B cell (primary cell): Measurements from ENCODE around the gene XPC.

Source experiments
- EZH2 ChIP-seq: IDR thresholded peaks from 2 replicates; pipeline ENCODE4 v1.6.1; 2012; ENCODE audit warnings: borderline replicate concordance, low read depth, mild to moderate bottlenecking, moderate library complexity, low read length; ENCODE audit not compliant: insufficient read depth, poor library complexity, severe bottlenecking
- TF ChIP-seq, protein P1 (sequence below): fragments of 200-600 bp; IDR thresholded peaks from one replicate; pipeline ENCODE4 v1.8.0; 2022; ENCODE audit warnings: antibody characterized with exemption, mild to moderate bottlenecking

DNA sequence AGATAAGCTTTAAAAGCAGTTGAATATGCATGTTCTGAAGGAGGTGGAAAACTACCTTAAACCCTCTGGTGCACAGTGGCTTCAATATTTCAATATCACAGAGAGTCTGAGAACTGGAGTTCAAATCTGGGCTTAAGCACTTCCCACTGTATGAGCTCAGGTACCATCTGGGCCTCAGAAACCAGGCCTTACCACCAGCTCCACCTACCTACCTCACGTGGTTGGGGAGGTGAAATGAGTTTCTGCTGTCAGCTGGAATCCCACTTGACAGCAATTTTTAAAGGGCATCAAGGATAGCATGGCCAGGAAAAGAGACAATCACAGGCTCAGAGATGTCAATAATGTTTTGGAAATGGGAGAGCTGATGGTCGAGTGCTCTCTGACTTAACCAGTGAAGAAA is 58.8 kb downstream of the XPC start:
- TF ChIP-seq, protein P1, sequence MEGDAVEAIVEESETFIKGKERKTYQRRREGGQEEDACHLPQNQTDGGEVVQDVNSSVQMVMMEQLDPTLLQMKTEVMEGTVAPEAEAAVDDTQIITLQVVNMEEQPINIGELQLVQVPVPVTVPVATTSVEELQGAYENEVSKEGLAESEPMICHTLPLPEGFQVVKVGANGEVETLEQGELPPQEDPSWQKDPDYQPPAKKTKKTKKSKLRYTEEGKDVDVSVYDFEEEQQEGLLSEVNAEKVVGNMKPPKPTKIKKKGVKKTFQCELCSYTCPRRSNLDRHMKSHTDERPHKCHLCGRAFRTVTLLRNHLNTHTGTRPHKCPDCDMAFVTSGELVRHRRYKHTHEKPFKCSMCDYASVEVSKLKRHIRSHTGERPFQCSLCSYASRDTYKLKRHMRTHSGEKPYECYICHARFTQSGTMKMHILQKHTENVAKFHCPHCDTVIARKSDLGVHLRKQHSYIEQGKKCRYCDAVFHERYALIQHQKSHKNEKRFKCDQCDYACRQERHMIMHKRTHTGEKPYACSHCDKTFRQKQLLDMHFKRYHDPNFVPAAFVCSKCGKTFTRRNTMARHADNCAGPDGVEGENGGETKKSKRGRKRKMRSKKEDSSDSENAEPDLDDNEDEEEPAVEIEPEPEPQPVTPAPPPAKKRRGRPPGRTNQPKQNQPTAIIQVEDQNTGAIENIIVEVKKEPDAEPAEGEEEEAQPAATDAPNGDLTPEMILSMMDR, result no peak
- no peak for TF ChIP-seq EZH2
